GM12874 (cell line): Measurements from ENCODE around the gene RNF114.
A peak's percentile ranks its signal among the peaks of the same experiment; 100 is the strongest.

ENCODE experiments used
- TF ChIP-seq, protein P1 (sequence below): IDR thresholded peaks from 2 replicates; pipeline ENCODE4 v1.5.1; 2011; ENCODE audit warnings: low read depth, mild to moderate bottlenecking, control low read depth, low read length, moderate library complexity; ENCODE audit not compliant: insufficient read depth

Gene RNF114

DNA sequence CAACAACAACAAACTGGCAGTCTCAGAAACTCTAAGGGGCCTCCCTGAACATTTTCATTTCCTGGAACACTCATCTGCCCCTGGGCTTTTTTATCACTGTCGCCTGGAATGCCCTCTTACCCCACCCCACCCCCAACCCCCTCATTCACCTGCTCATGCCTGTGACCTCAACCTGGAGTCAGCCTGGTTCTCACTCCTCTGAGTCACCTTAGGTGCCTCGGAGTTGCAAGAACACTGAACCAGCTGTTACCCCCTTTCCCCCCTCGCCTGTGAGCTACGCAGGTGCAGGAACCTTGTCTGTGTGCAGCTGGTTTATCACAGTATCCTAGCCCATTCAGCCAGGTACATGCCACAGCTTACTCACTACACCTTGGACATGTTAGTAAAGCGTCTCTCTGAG lies 33.7 kb downstream of the RNF114 start:
- TF ChIP-seq, protein P1, sequence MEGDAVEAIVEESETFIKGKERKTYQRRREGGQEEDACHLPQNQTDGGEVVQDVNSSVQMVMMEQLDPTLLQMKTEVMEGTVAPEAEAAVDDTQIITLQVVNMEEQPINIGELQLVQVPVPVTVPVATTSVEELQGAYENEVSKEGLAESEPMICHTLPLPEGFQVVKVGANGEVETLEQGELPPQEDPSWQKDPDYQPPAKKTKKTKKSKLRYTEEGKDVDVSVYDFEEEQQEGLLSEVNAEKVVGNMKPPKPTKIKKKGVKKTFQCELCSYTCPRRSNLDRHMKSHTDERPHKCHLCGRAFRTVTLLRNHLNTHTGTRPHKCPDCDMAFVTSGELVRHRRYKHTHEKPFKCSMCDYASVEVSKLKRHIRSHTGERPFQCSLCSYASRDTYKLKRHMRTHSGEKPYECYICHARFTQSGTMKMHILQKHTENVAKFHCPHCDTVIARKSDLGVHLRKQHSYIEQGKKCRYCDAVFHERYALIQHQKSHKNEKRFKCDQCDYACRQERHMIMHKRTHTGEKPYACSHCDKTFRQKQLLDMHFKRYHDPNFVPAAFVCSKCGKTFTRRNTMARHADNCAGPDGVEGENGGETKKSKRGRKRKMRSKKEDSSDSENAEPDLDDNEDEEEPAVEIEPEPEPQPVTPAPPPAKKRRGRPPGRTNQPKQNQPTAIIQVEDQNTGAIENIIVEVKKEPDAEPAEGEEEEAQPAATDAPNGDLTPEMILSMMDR, result no peak

- TF ChIP-seq, protein P1, result no peak
These were observed 34.3 kb downstream of the RNF114 start for GRCh38 chr20:49970498-49970897.

DNA sequence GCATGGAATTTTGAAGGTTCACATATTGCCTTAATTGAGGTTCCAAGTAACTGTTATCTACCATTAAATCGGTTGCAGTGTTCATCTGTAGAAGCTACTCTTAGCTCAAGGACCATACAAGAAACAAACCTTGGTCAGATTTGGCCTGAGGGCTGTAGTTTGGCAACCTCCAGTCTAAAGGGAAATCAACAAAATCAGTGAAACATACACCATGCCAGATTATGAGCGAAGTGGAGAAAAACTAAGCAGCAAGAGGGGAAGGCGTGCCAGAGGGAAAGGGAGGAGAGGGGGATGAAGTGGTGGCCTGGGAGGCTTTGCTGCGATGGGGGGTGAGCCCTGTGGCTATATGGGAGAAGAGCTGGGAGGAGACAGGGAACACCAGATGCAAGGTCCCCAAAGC lies 37.8 kb downstream of the RNF114 start:
- TF ChIP-seq, protein P1, result no peak

DNA sequence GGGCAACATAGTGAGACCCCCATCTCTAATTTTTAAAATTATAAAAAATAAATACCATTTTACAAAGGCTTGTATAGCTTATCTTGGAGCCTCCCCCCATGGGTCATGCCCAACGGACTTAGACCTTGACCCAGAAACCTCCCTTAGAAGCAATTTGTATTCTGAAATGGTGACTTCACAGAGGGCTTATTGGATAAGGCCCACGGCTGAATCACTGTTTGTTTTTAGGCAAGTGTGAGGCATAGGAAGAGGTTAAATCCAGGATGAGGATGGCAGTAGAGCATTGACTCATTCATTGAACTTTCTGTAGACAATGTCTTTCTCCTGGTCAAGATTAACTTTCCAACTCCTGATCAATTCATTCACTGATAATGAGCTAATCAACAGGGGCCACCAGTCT lies 40.3 kb downstream of the RNF114 start:
- TF ChIP-seq, protein P1, result no peak

- TF ChIP-seq, protein P1, result no peak
These were observed 42.5 kb downstream of the RNF114 start for GRCh38 chr20:49978685-49979029.

DNA sequence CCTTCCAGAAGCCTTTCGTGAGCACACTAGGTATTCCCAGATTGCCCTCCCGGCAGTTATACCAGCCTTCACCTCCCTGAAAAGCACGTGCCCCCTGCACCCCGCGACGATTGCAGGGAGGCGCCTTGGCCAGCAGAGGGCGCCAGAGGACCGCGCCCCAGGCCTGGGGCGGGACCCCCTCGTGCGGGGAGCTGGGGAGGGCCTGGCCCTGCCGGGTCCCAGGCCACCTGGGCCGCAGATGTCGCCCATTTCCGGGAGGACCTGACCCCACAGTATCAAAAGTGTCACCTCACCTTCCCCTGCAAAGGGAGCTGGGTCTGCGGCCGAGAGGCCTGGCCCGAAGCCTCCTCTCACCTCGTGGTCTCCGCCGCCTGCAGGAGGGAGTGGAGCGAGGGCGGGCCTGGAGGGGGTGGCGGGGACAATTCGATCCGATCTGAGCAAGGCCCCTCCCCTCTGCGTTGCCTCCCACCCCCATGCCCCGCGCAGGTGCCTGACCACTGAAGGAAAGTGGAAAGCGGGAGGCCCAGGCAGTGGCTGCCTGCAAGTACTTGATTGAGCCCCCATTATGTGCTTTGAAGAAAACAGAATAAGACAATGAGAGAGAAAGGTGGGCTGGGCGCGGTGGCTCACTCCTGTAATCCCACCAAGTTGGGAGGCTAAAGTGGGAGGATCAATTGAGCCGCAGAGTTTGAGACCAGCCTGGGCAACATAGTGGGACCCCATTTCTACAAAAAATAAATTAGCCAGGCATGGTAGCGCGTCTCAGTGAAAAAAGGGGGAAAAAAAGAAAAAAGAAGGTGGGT lies 43.0 kb downstream of the RNF114 start:
- TF ChIP-seq, protein P1, result peak; percentile 99

GRCh38 chr20:49980140-49981008 lies 44.2 kb downstream of the RNF114 start:
- TF ChIP-seq, protein P1, result no peak
